ENCODE results near the gene PRRC1. TPM values are rescaled to one million over a fixed set of nuclear protein-coding genes. Genes with fewer than 3 reads are reported as not detected.

The PRRC1 gene
- total RNA-seq = 10 to 100 TPM; 45.4 to 49.3 TPM

GRCh38 chr5:127517480-127518318, at the start of gene PRRC1:
Gene PRRC1, plus strand, starts transcription at chr5:127517640. Its CDS starts 5,840 bp downstream, at chr5:127523480.

Other genes starting within 250 kb of the PRRC1 start
- not detected for gene MEGF10, start 226.8 kb upstream of the PRRC1 start, total RNA-seq
- gene CTXN3, start 131.4 kb downstream of the PRRC1 start, total RNA-seq = not detected
- gene CCDC192, start 185.8 kb downstream of the PRRC1 start, total RNA-seq = not detected